ENCODE results near the gene FBL.

Gene FBL

GRCh38 chr19:39874404-39874803 is 28.2 kb upstream of the FBL start:
- H3K4me3 ChIP-seq = no peak overlapping the region
- no peak overlapping the region for H3K27ac ChIP-seq
- DNase-seq = no peak
- intact Hi-C loops (cut with DNase I; ENCODE audit: low total_unique reads) = no loop called here
- peaks cover 0 to 13% of the 10 kb centered on the region in 2 donors for H3K27me3 ChIP-seq
- H3K4me1 ChIP-seq = no peaks in the 10 kb centered on the region
- no peaks in the 10 kb centered on the region for H3K9me3 ChIP-seq
- TF ChIP-seq CTCF (IDR thresholded peaks at IDR 0.05) = no peak
- H3K36me3 ChIP-seq = no peaks in the 10 kb centered on the region

GRCh38 chr19:39873385-39873784 is 27.2 kb upstream of the FBL start:
- no peak for TF ChIP-seq CTCF (IDR thresholded peaks at IDR 0.05)
- H3K4me3 ChIP-seq = no peak overlapping the region
- H3K9me3 ChIP-seq = no peaks in the 10 kb centered on the region
- H3K27me3 ChIP-seq = peaks cover 0 to 7% of the 10 kb centered on the region in 2 donors
- no peak overlapping the region for H3K27ac ChIP-seq
- no peaks in the 10 kb centered on the region for H3K36me3 ChIP-seq
- no peak for DNase-seq
- no peaks in the 10 kb centered on the region for H3K4me1 ChIP-seq
- intact Hi-C loops (cut with DNase I; ENCODE audit: low total_unique reads) = no loop called here

- no peaks in the 10 kb centered on the region for H3K4me1 ChIP-seq
- no peak overlapping the region for H3K27ac ChIP-seq
- TF ChIP-seq CTCF (IDR thresholded peaks at IDR 0.05) = no peak
- peaks cover 0 to 5% of the 10 kb centered on the region in 2 donors for H3K27me3 ChIP-seq
- no peak overlapping the region for H3K4me3 ChIP-seq
- DNase-seq = no peak
- H3K36me3 ChIP-seq = no peaks in the 10 kb centered on the region
- H3K9me3 ChIP-seq = no peaks in the 10 kb centered on the region
- intact Hi-C loops (cut with DNase I; ENCODE audit: low total_unique reads) = no loop called here
Measured at GRCh38 chr19:39871886-39872866, 26.0 kb upstream of the FBL start.

GRCh38 chr19:39871362-39871761 is 25.2 kb upstream of the FBL start:
- Histone ChIP-seq H3K4me3 (no peak overlapping the region), H3K9me3 (no peaks in the 10 kb centered on the region), H3K4me1 (no peaks in the 10 kb centered on the region), H3K27me3 (peaks cover 0 to 5% of the 10 kb centered on the region in 2 donors), H3K36me3 (no peaks in the 10 kb centered on the region), H3K27ac (no peak overlapping the region)
- intact Hi-C loops (cut with DNase I; ENCODE audit: low total_unique reads) = no loop called here
- no peak for DNase-seq
- TF ChIP-seq CTCF (IDR thresholded peaks at IDR 0.05) = no peak

GRCh38 chr19:39870171-39870971 is 24.2 kb upstream of the FBL start:
- H3K4me1 ChIP-seq = no peaks in the 10 kb centered on the region
- no peaks in the 10 kb centered on the region for H3K9me3 ChIP-seq
- H3K36me3 ChIP-seq = no peaks in the 10 kb centered on the region
- no peak overlapping the region for H3K27ac ChIP-seq
- no peak for DNase-seq
- no peak for TF ChIP-seq CTCF (IDR thresholded peaks at IDR 0.05)
- H3K27me3 ChIP-seq = peaks cover 0 to 5% of the 10 kb centered on the region in 2 donors
- no peak overlapping the region for H3K4me3 ChIP-seq
- intact Hi-C loops (cut with DNase I; ENCODE audit: low total_unique reads) = no loop called here

All from tibial artery (tissue), 4 donors.